Astrocyte (in vitro differentiated cells and primary cell): Measurements from ENCODE around the gene RENBP. TPM values are rescaled to one million over a fixed set of nuclear protein-coding genes. Genes with fewer than 3 reads are reported as not detected.

Experiments
- DNase-seq: peaks from one replicate; pipeline ENCODE4 v3.0.0-alpha.2; 2010; ENCODE audit warnings: low read depth
- FAIRE-seq: peaks from 2 replicates; lab custom pipeline; 2011; peaks lifted over from hg19 to GRCh38; lab: Jason Lieb, UNC
- H2AFZ ChIP-seq: 2 replicates; pipeline ENCODE4 v1.6.0; 2012; ENCODE audit warnings: low read depth, low read length, inconsistent platforms
- H3K27ac ChIP-seq: 2 replicates; pipeline ENCODE4 v1.5.1; 2011; ENCODE audit warnings: low read depth, low read length, inconsistent platforms
- H3K27me3 ChIP-seq: 2 replicates; pipeline ENCODE4 v1.6.0; 2011; ENCODE audit warnings: low read length, inconsistent platforms; ENCODE audit not compliant: insufficient read depth
- H3K36me3 ChIP-seq: 2 replicates; pipeline ENCODE4 v1.5.1; 2011; ENCODE audit warnings: low read length, inconsistent platforms; ENCODE audit not compliant: insufficient read depth
- H3K4me1 ChIP-seq: 2 replicates; pipeline ENCODE4 v1.5.1; 2011; ENCODE audit warnings: low read length, inconsistent platforms; ENCODE audit not compliant: insufficient read depth
- H3K4me2 ChIP-seq: 2 replicates; pipeline ENCODE4 v1.6.0; 2012; ENCODE audit warnings: low read length, inconsistent platforms
- H3K4me3 ChIP-seq: 2 replicates; pipeline ENCODE4 v1.5.1; 2011; ENCODE audit warnings: low read depth, mild to moderate bottlenecking, low read length, inconsistent platforms; ENCODE audit not compliant: insufficient read depth
- H3K79me2 ChIP-seq: 2 replicates; pipeline ENCODE4 v1.6.0; 2012; ENCODE audit warnings: mild to moderate bottlenecking, low read length, inconsistent platforms; ENCODE audit not compliant: insufficient read depth
- H3K9ac ChIP-seq: 2 replicates; pipeline ENCODE4 v1.6.0; 2012; ENCODE audit warnings: mild to moderate bottlenecking, low read length, inconsistent platforms
- H3K9me3 ChIP-seq: 2 replicates; pipeline ENCODE4 v1.5.1; 2012; ENCODE audit warnings: low read depth, mild to moderate bottlenecking, low read length, inconsistent platforms; ENCODE audit not compliant: insufficient read depth
- H4K20me1 ChIP-seq: 2 replicates; pipeline ENCODE4 v1.6.0; 2012; ENCODE audit warnings: low read length, inconsistent platforms; ENCODE audit not compliant: insufficient read depth
- H3K27ac Mint-ChIP-seq: one replicate; pipeline ENCODE4 v1.8.0; 2021; ENCODE audit warnings: mild to moderate bottlenecking, mixed read lengths; ENCODE audit not compliant: unreplicated experiment
- H3K27me3 Mint-ChIP-seq: one replicate; pipeline ENCODE4 v1.8.0; 2021; ENCODE audit warnings: low read depth, mixed read lengths; ENCODE audit not compliant: unreplicated experiment
- H3K36me3 Mint-ChIP-seq: one replicate; pipeline ENCODE4 v1.8.0; 2021; ENCODE audit warnings: low read depth, mixed read lengths; ENCODE audit not compliant: unreplicated experiment
- H3K4me1 Mint-ChIP-seq: one replicate; pipeline ENCODE4 v1.8.0; 2021; ENCODE audit warnings: low read depth, mixed read lengths; ENCODE audit not compliant: unreplicated experiment
- H3K4me3 Mint-ChIP-seq: one replicate; pipeline ENCODE4 v1.8.0; 2021; ENCODE audit warnings: mild to moderate bottlenecking, moderate library complexity, mixed read lengths; ENCODE audit not compliant: unreplicated experiment
- H3K9me3 Mint-ChIP-seq: one replicate; pipeline ENCODE4 v1.8.0; 2021; ENCODE audit warnings: mild to moderate bottlenecking, mixed read lengths; ENCODE audit not compliant: unreplicated experiment
- EZH2 ChIP-seq: IDR thresholded peaks from 2 replicates; pipeline ENCODE4 v1.6.1; 2012; ENCODE audit warnings: mild to moderate bottlenecking, low read length, inconsistent platforms; ENCODE audit not compliant: insufficient read depth
- total RNA-seq: library from RNA; stranded (reverse); gene quantifications from 2 replicates; pipeline ENCODE4 v1.2.1, GENCODE V29; 2021
- TF ChIP-seq, protein P1 (sequence below): IDR thresholded peaks from 2 replicates; pipeline ENCODE4 v1.5.1; 2011; ENCODE audit warnings: low read depth, mild to moderate bottlenecking, inconsistent platforms, low read length, moderate library complexity; ENCODE audit not compliant: insufficient read depth

RENBP gene
- total RNA-seq, 1 donor from 2014 or later: 2.2 TPM

DNA sequence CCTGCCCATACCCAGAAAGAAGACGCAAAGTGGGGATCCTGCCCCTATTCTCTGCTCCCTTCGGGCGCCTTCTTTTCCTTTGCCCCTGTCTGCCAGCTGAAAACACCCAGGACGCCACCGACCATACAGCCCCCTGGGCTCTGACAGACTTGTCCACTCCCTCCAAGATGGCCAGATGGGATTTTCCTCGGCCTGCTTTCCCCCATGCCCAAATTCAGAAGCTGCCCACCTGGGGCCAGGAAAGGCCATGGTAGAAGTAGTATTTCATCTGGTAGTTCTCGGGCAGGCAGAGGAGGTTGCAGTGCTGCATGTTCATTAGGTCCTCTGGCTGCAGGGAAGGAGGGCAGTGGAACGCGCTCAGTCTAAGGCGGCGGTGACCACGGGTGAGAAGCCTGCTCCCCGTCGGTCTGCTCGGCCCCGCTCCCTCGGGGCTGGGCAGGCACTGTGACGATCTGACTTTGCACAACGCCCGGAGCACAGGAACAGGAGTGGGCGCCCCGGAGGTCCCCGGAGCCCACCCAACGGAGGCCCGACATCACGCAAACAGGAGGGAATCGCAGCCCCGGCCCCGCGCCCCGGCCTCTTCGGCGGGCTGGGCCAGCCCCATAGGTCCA, 10.2 kb downstream of the RENBP start:
- peaks cover 4% of the 10 kb centered on the region for H3K36me3 ChIP-seq
- H3K4me3 Mint-ChIP-seq: peak overlapping the region; percentile 92
- no peaks in the 10 kb centered on the region for H3K27me3 Mint-ChIP-seq
- H3K4me1 Mint-ChIP-seq: no peaks in the 10 kb centered on the region
- no peak for FAIRE-seq
- no peak overlapping the region for H2AFZ ChIP-seq
- H3K27ac Mint-ChIP-seq: peak overlapping the region; percentile 77
- no peaks in the 10 kb centered on the region for H3K36me3 Mint-ChIP-seq
- H3K9me3 Mint-ChIP-seq: no peaks in the 10 kb centered on the region
- peak overlapping the region; percentile 95 for H3K4me2 ChIP-seq
- DNase-seq: no peak
- H3K4me3 ChIP-seq: peak overlapping the region; percentile 75
- TF ChIP-seq, protein P1, sequence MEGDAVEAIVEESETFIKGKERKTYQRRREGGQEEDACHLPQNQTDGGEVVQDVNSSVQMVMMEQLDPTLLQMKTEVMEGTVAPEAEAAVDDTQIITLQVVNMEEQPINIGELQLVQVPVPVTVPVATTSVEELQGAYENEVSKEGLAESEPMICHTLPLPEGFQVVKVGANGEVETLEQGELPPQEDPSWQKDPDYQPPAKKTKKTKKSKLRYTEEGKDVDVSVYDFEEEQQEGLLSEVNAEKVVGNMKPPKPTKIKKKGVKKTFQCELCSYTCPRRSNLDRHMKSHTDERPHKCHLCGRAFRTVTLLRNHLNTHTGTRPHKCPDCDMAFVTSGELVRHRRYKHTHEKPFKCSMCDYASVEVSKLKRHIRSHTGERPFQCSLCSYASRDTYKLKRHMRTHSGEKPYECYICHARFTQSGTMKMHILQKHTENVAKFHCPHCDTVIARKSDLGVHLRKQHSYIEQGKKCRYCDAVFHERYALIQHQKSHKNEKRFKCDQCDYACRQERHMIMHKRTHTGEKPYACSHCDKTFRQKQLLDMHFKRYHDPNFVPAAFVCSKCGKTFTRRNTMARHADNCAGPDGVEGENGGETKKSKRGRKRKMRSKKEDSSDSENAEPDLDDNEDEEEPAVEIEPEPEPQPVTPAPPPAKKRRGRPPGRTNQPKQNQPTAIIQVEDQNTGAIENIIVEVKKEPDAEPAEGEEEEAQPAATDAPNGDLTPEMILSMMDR: no peak
- no peak for TF ChIP-seq EZH2
- H3K79me2 ChIP-seq: peaks cover 34% of the 10 kb centered on the region
- peak overlapping the region; percentile 88 for H3K9ac ChIP-seq
- peaks cover 4% of the 10 kb centered on the region for H3K4me1 ChIP-seq
- no peaks in the 10 kb centered on the region for H3K9me3 ChIP-seq
- H3K27me3 ChIP-seq: no peaks in the 10 kb centered on the region
- peaks cover 13% of the 10 kb centered on the region for H4K20me1 ChIP-seq
- peak overlapping the region; percentile 19 for H3K27ac ChIP-seq

DNA sequence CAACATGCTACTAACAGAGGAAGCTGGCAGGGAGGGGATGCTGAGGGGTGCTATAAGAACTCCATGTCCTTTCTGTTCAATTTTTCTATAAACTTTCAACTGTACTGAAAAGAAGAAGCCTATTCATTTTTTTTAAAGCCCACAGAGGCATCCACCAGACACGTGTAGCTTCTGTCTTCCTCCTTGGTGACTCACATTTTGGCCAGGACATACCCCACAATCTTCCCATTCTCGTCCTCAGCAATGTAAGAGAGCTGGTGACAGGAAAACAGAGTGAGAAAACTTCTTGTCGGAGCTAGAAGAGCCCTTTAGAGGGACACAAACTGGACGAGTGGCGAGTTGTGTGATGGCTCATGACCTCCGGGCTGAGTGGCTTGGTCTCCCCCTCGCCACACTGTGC, 10.7 kb downstream of the RENBP start:
- Mint-ChIP-seq H3K27ac (peak overlapping the region; percentile 77), H3K27me3 (no peaks in the 10 kb centered on the region), H3K4me3 (peak overlapping the region; percentile 92), H3K4me1 (no peaks in the 10 kb centered on the region), H3K9me3 (no peaks in the 10 kb centered on the region), H3K36me3 (no peaks in the 10 kb centered on the region)
- Histone ChIP-seq H2AFZ (no peak overlapping the region), H3K27ac (peak overlapping the region; percentile 19), H3K9me3 (no peaks in the 10 kb centered on the region), H3K4me2 (peak overlapping the region; percentile 95), H3K36me3 (peaks cover 4% of the 10 kb centered on the region), H3K27me3 (no peaks in the 10 kb centered on the region), H3K79me2 (peaks cover 34% of the 10 kb centered on the region), H3K4me3 (peak overlapping the region; percentile 75), H4K20me1 (peaks cover 13% of the 10 kb centered on the region), H3K4me1 (peaks cover 4% of the 10 kb centered on the region), H3K9ac (peak overlapping the region; percentile 88)
- peak; percentile 41 for DNase-seq
- peak; percentile 97 for FAIRE-seq
- no peak for TF ChIP-seq EZH2
- TF ChIP-seq, protein P1: no peak

DNA sequence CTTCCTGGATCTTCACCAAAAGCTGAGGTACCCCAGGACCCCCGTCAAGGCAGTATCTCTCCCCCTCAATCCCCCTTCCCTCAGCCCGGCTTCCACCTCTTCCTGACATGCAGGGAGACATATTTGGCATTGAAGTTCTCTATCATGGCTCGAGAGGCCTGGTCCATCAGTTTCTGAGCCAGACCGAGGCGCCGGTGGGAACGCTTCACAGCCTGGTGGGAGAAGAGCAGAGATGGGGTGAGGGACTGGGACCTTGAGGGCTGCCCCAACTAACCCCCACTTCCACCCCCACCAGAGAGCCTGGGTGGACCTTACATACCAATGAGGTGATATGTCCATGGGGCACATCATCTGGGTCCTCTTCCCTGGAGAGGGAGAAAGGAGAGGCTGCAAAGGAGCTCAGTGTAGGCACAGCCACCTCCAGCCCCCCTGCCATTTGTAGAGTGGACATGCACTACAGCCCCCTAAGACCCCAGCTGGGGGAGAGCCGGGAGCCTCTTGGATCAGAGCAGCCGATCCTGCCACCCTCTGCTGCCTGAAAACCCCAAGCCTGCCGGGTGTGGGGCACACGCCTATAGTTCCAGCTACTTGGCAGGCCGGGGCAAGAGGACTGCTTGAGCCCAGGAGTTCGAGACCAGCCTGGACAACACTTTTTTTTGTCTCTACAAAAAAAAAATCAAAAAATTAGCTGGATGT, 12.1 kb downstream of the RENBP start:
- Mint-ChIP-seq H3K27me3 (no peaks in the 10 kb centered on the region), H3K9me3 (no peaks in the 10 kb centered on the region), H3K36me3 (no peaks in the 10 kb centered on the region), H3K4me3 (no peak overlapping the region), H3K4me1 (no peaks in the 10 kb centered on the region), H3K27ac (no peak overlapping the region)
- H3K9ac ChIP-seq: no peak overlapping the region
- peaks cover 13% of the 10 kb centered on the region for H4K20me1 ChIP-seq
- FAIRE-seq (no peak), DNase-seq (no peak)
- H2AFZ ChIP-seq: no peak overlapping the region
- H3K4me2 ChIP-seq: no peak overlapping the region
- peaks cover 34% of the 10 kb centered on the region for H3K79me2 ChIP-seq
- no peaks in the 10 kb centered on the region for H3K27me3 ChIP-seq
- peaks cover 8% of the 10 kb centered on the region for H3K4me1 ChIP-seq
- no peaks in the 10 kb centered on the region for H3K9me3 ChIP-seq
- H3K36me3 ChIP-seq: peaks cover 4% of the 10 kb centered on the region
- no peak overlapping the region for H3K4me3 ChIP-seq
- TF ChIP-seq EZH2: no peak
- TF ChIP-seq, protein P1: no peak
- no peak overlapping the region for H3K27ac ChIP-seq
